Type B pancreatic cell (in vitro differentiated cells): ENCODE results near the gene TMEM221. TPM values are rescaled to one million over a fixed set of nuclear protein-coding genes. Genes with fewer than 3 reads are reported as not detected.

Experiments used
- DNase-seq: peaks from one replicate; pipeline ENCODE4 v3.0.0; 2021; ENCODE audit warnings: mixed read lengths; ENCODE audit not compliant: unreplicated experiment; ENCODE audit errors: extremely low spot score
- H3K27ac Mint-ChIP-seq: 2 replicates; pipeline ENCODE4 v1.8.0; 2021; ENCODE audit warnings: mild to moderate bottlenecking, mixed read lengths
- H3K27me3 Mint-ChIP-seq: 2 replicates; pipeline ENCODE4 v1.8.0; 2021; ENCODE audit warnings: mixed read lengths
- H3K36me3 Mint-ChIP-seq: 2 replicates; pipeline ENCODE4 v1.8.0; 2021; ENCODE audit warnings: mixed read lengths
- H3K4me1 Mint-ChIP-seq: one replicate; pipeline ENCODE4 v1.8.0; 2021; ENCODE audit warnings: mixed read lengths; ENCODE audit not compliant: unreplicated experiment
- H3K4me3 Mint-ChIP-seq: 2 replicates; pipeline ENCODE4 v1.8.0; 2021; ENCODE audit warnings: mild to moderate bottlenecking, mixed read lengths
- H3K9me3 Mint-ChIP-seq: 2 replicates; pipeline ENCODE4 v1.8.0; 2021; ENCODE audit warnings: mixed read lengths
- total RNA-seq: library from RNA; stranded (reverse); gene quantifications from 2 replicates; pipeline ENCODE4 v1.2.1, GENCODE V29; 2021; ENCODE audit warnings: low replicate concordance
- TF ChIP-seq, protein P1 (sequence below): fragments of 200-600 bp; sonication (generic); conservative IDR thresholded peaks from 2 replicates; pipeline ENCODE4 v1.5.0; 2021; ENCODE audit warnings: antibody characterized with exemption, mild to moderate bottlenecking

Gene TMEM221
- total RNA-seq, 1 donor from 2014 or later: 0.87 TPM

DNA sequence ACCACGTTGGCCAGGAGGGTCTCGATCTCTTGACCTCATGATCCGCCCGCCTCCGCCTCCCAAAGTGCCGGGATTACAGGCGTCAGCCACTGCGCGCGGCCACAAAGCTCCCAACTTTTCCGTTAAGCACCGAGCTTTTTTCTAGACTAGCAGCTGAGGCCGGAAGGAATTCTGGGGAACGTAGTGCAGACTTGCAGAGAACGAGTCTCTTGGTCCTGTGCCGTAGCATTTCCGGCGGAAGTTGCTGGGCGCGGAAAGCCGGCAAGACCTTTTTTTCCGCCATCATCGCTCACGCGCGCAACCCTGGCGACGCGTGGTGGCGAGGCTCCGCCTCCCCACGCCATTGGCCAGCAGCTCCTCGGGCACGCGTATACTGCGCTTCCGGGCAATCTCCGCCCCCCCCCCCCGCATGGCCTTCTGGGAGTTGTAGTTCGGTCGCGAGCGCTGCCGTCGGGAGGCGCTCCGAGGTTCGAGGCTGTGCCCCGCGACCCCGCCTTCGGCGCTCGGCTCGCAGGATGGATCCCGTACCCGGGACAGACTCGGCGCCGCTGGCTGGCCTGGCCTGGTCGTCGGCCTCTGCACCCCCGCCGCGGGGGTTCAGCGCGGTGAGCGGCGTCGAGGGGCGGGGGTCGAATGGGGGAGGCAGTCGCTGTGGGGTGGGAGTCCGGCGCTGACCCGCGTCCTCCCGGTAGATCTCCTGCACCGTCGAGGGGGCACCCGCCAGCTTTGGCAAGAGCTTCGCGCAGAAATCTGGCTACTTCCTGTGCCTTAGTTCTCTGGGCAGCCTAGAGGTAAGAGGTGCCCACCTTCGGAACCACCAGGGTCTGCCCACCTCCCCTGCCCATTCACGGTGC, 28.6 kb downstream of the TMEM221 start, which contains the start of gene MVB12A:
Gene MVB12A, plus strand, starts transcription at position 427 of the 854 bp plus-strand sequence. Its CDS starts 89 bp downstream, at position 516.
- DNase-seq: peak; percentile 97
- peak within 1 kb of the TSS; percentile 86 for H3K27ac Mint-ChIP-seq
- no peaks in the 10 kb centered on the region for H3K36me3 Mint-ChIP-seq
- no peaks in the 10 kb centered on the region for H3K9me3 Mint-ChIP-seq
- peak within 1 kb of the TSS; percentile 92 for H3K4me3 Mint-ChIP-seq
- H3K27me3 Mint-ChIP-seq: peaks cover 20% of the 10 kb centered on the region
- TF ChIP-seq, protein P1, sequence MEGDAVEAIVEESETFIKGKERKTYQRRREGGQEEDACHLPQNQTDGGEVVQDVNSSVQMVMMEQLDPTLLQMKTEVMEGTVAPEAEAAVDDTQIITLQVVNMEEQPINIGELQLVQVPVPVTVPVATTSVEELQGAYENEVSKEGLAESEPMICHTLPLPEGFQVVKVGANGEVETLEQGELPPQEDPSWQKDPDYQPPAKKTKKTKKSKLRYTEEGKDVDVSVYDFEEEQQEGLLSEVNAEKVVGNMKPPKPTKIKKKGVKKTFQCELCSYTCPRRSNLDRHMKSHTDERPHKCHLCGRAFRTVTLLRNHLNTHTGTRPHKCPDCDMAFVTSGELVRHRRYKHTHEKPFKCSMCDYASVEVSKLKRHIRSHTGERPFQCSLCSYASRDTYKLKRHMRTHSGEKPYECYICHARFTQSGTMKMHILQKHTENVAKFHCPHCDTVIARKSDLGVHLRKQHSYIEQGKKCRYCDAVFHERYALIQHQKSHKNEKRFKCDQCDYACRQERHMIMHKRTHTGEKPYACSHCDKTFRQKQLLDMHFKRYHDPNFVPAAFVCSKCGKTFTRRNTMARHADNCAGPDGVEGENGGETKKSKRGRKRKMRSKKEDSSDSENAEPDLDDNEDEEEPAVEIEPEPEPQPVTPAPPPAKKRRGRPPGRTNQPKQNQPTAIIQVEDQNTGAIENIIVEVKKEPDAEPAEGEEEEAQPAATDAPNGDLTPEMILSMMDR: no peak
- H3K4me1 Mint-ChIP-seq: peaks cover 13% of the 10 kb centered on the region

DNA sequence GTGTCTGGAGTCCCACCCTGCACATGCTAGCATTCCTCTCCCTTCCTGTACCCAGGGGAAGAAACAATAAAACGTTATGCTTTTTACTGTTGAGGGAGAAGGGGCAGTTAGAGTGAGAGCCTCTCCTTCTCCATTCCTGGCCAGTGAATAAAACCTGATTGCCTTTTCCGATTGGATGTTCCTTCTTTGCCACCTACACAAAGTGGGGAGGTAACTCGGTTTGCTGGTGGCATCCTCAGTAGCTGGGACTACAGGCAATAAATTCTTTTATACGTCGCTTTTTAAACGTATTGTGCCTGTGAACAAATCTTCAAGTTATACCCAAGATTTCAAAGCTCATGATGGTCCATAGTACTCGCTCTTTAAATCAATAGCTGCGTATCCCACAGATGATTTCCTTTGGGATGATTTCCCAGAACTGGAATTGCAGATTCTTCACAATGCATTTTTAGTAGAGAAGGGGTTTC, 29.3 kb downstream of the TMEM221 start:
- TF ChIP-seq, protein P1: no peak
- DNase-seq: no peak
- Mint-ChIP-seq H3K9me3 (no peaks in the 10 kb centered on the region), H3K4me3 (peak overlapping the region; percentile 92), H3K4me1 (peaks cover 13% of the 10 kb centered on the region), H3K27me3 (peaks cover 21% of the 10 kb centered on the region), H3K36me3 (no peaks in the 10 kb centered on the region), H3K27ac (peak overlapping the region; percentile 86)

DNA sequence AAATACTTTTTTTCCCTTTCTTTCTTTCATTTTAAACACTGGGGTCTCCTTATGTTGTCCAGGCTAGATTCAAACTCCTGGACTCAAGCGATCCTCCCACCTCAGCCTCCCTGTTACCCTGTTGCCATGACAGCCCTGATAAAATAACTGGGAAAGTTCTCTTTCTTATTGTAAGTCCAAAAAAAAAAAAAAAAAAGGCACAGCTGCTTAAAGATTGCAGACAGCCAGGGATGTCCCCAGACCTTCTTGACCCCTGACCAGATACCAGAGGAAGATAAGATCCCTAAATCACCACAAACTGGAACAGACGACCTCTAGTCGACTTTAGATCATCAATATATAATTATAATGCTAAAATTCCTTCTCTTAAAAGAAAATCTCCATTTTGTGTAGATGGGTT, 29.8 kb downstream of the TMEM221 start:
- Mint-ChIP-seq H3K9me3 (no peaks in the 10 kb centered on the region), H3K36me3 (no peaks in the 10 kb centered on the region), H3K4me1 (peaks cover 13% of the 10 kb centered on the region), H3K27me3 (peaks cover 21% of the 10 kb centered on the region), H3K27ac (peak overlapping the region; percentile 86), H3K4me3 (peak overlapping the region; percentile 92)
- DNase-seq: no peak
- TF ChIP-seq, protein P1: no peak

DNA sequence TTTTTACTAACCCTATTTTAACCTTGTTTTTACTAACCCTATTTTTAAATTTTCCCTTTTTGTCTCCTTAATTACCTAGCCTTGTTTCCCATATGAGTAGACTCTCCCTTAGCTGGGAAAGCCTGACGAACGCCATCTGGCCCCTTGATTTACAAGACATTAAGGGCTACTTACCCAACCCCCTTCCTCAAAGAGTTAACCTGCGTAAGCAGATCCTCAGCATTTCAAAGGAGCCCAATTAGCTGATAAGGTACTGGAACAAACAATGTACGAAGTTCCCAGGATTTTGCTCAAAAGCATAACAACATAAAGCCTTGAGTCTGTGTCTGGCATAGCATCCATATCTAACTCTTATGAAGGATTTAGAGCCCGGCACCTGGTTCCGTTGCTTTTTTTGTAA, 33.3 kb downstream of the TMEM221 start:
- Mint-ChIP-seq H3K36me3 (no peaks in the 10 kb centered on the region), H3K4me3 (peak overlapping the region; percentile 58), H3K4me1 (peaks cover 25% of the 10 kb centered on the region), H3K27me3 (peaks cover 30% of the 10 kb centered on the region), H3K9me3 (no peaks in the 10 kb centered on the region), H3K27ac (peak overlapping the region; percentile 34)
- TF ChIP-seq, protein P1: no peak
- DNase-seq: no peak

DNA sequence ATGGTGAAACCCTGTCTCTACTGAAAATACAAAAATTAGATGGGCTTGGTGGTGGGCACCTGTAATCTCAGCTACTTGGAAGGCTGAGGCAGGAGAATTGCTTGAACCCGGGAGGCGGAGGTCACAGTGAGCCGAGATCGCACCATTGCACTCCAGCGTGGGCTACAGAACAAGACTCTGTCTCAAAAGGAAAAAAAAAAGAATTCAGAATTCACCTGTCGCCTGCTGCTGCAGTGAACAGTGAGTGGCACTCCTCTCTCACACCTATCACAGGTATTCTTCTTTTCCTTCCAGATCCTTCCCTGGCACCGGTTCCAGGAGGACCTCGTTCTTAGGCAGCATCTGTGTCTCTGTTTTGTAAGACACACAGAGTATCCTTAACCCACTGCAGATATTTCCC, 34.4 kb downstream of the TMEM221 start:
- Mint-ChIP-seq H3K27me3 (peaks cover 26% of the 10 kb centered on the region), H3K4me3 (no peak overlapping the region), H3K9me3 (no peaks in the 10 kb centered on the region), H3K27ac (no peak overlapping the region), H3K36me3 (no peaks in the 10 kb centered on the region), H3K4me1 (peaks cover 19% of the 10 kb centered on the region)
- no peak for DNase-seq
- TF ChIP-seq, protein P1: no peak
